ENCODE data around the gene CDC14A. TPM values are rescaled to one million over a fixed set of nuclear protein-coding genes. Genes with fewer than 3 reads are reported as not detected.

Gene CDC14A
- total and polyA plus RNA-seq, 2 of the 8 experiments (the other 6 are each of a cell fraction or from before 2014, with no cell fraction given): 3.2 to 8.9 TPM

- TF ChIP-seq PHF8 (conservative IDR thresholded peaks at IDR 0.05; ENCODE audit: low read depth, low read length) (no peak), JUND (IDR thresholded peaks at IDR 0.05; ENCODE audit: low read length) (no peak), MAFK (IDR thresholded peaks at IDR 0.05; ENCODE audit: low read depth, low read length) (no peak), CHD2 (IDR thresholded peaks at IDR 0.05; ENCODE audit: low read length) (no peak)
These were observed 8.6 kb downstream of the CDC14A start (continued) for GRCh38 chr1:100360790-100361510.

All from H1 (cell line).